Endodermal cell (in vitro differentiated cells): Measurements from ENCODE around the gene DDX41. TPM values are rescaled to one million over a fixed set of nuclear protein-coding genes. Genes with fewer than 3 reads are reported as not detected.
"Not testable (repeated sequence)": the region's sequence is repeated elsewhere in the genome, so short reads cannot be mapped to it uniquely, and the experiment has no call there.

Source experiments
- DNase-seq: peaks from one replicate; pipeline ENCODE4 v3.0.0-alpha.2; 2017
- H3K27ac ChIP-seq: 2 replicates; pipeline ENCODE4 v1.5.1; 2013; ENCODE audit warnings: mild to moderate bottlenecking, low read depth, low read length, moderate library complexity
- H3K27me3 ChIP-seq: 2 replicates; pipeline ENCODE4 v1.6.1; 2013; ENCODE audit warnings: mild to moderate bottlenecking, low read length, moderate library complexity; ENCODE audit not compliant: insufficient read depth, control insufficient read depth, poor library complexity, severe bottlenecking
- H3K36me3 ChIP-seq: 2 replicates; pipeline ENCODE4 v1.7.0; 2013; ENCODE audit warnings: mild to moderate bottlenecking, low read length, moderate library complexity; ENCODE audit not compliant: control insufficient read depth, insufficient read depth
- H3K4me1 ChIP-seq: one replicate; pipeline ENCODE4 v1.7.0; 2013; ENCODE audit warnings: low read length; ENCODE audit not compliant: control insufficient read depth, insufficient read depth
- H3K4me3 ChIP-seq: 2 replicates; pipeline ENCODE4 v1.5.1; 2013; ENCODE audit warnings: mild to moderate bottlenecking, low read length, moderate library complexity
- H3K9ac ChIP-seq: 2 replicates; pipeline ENCODE4 v1.6.1; 2013; ENCODE audit warnings: mild to moderate bottlenecking, low read length, moderate library complexity; ENCODE audit not compliant: poor library complexity, severe bottlenecking; ENCODE audit errors: extremely low read depth
- H3K9me3 ChIP-seq: 2 replicates; pipeline ENCODE4 v1.6.1; 2013; ENCODE audit warnings: mild to moderate bottlenecking, low read length, moderate library complexity; ENCODE audit not compliant: control insufficient read depth
- H3K27ac Mint-ChIP-seq: 2 replicates; pipeline ENCODE4 v1.8.0; 2020; ENCODE audit warnings: mixed read lengths
- H3K27me3 Mint-ChIP-seq: 2 replicates; pipeline ENCODE4 v1.8.0; 2021; ENCODE audit warnings: mild to moderate bottlenecking, mixed read lengths; ENCODE audit not compliant: insufficient read depth
- H3K36me3 Mint-ChIP-seq: 2 replicates; pipeline ENCODE4 v1.8.0; 2020; ENCODE audit warnings: low read depth, mixed read lengths
- H3K4me1 Mint-ChIP-seq: 2 replicates; pipeline ENCODE4 v1.8.0; 2020; ENCODE audit warnings: mixed read lengths
- H3K4me3 Mint-ChIP-seq: 2 replicates; pipeline ENCODE4 v1.8.0; 2020; ENCODE audit warnings: mild to moderate bottlenecking, moderate library complexity, mixed read lengths
- H3K9me3 Mint-ChIP-seq: 2 replicates; pipeline ENCODE4 v1.8.0; 2020; ENCODE audit warnings: mild to moderate bottlenecking, mixed read lengths
- CTCF ChIP-seq: fragments of 200-600 bp; sonication (generic); conservative IDR thresholded peaks from 2 replicates; pipeline ENCODE4 v1.5.0; 2021; ENCODE audit warnings: antibody characterized with exemption, mild to moderate bottlenecking
- WGBS, 2 experiments: methylation state at CpG; one replicate each; pipeline versions ENCODE4 v1.1.5 to v1.1.7; 2013; ENCODE audit warnings: missing lambda C conversion rate in 2 of 2, mixed read lengths in 1 of 2; ENCODE audit not compliant: insufficient coverage in 1 of 2, insufficient read length in 1 of 2; 5-methylcytosine and 5-hydroxymethylcytosine counted together
- total RNA-seq, 2 donors: library from RNA; stranded (reverse); fragmentation: NEBNext Ultra II Directional in 1 of 2; extraction: Animal tissue kit (Norgen Biotek cat#: 25700) in 1 of 2; gene quantifications; 2 replicates in 1 of 2; 3 replicates in 1 of 2; pipeline ENCODE4 v1.2.1, GENCODE V29; 2021

The DDX41 gene
- total RNA-seq, 2 donors from 2014 or later = 115 TPM

- no peaks in the 10 kb centered on the region for H3K9me3 ChIP-seq
- peak; percentile 12 for TF ChIP-seq CTCF
- no peaks in the 10 kb centered on the region for H3K27me3 ChIP-seq
- H3K36me3 Mint-ChIP-seq = peaks cover 71% of the 10 kb centered on the region
- H3K27ac Mint-ChIP-seq = no peak overlapping the region
- peak; percentile 65 for DNase-seq
- H3K9me3 Mint-ChIP-seq = no peaks in the 10 kb centered on the region
- H3K27ac ChIP-seq = no peak overlapping the region
- H3K4me3 ChIP-seq = no peak overlapping the region
- 93 to 94% methylated on average over 6 to 15 of the region's 15 CpGs for WGBS, 2 experiments
- H3K4me1 ChIP-seq = no peaks in the 10 kb centered on the region
- H3K4me1 Mint-ChIP-seq = peaks cover 7% of the 10 kb centered on the region
- peaks cover 87% of the 10 kb centered on the region for H3K36me3 ChIP-seq
- H3K9ac ChIP-seq = no peak overlapping the region
- H3K27me3 Mint-ChIP-seq = no peaks in the 10 kb centered on the region
- H3K4me3 Mint-ChIP-seq = no peak overlapping the region
Observed at GRCh38 chr5:177487975-177488374, 28.8 kb downstream of the DDX41 start.

- no peak for DNase-seq
- H3K27ac ChIP-seq = no peak overlapping the region
- no peaks in the 10 kb centered on the region for H3K9me3 ChIP-seq
- H3K9ac ChIP-seq = no peak overlapping the region
- H3K4me1 ChIP-seq = no peaks in the 10 kb centered on the region
- TF ChIP-seq CTCF = no peak
- peaks cover 73% of the 10 kb centered on the region for H3K36me3 Mint-ChIP-seq
- H3K27me3 ChIP-seq = no peaks in the 10 kb centered on the region
- peaks cover 86% of the 10 kb centered on the region for H3K36me3 ChIP-seq
- no peak overlapping the region for H3K27ac Mint-ChIP-seq
- no peak overlapping the region for H3K4me3 Mint-ChIP-seq
- no peaks in the 10 kb centered on the region for H3K27me3 Mint-ChIP-seq
- WGBS, 2 experiments = 96 to 100% methylated on average over 5 to 8 of the region's 8 CpGs
- peaks cover 4% of the 10 kb centered on the region for H3K4me1 Mint-ChIP-seq
- H3K4me3 ChIP-seq = no peak overlapping the region
- no peaks in the 10 kb centered on the region for H3K9me3 Mint-ChIP-seq
Observed at GRCh38 chr5:177487144-177487543, 29.6 kb downstream of the DDX41 start.

- H3K27me3 ChIP-seq = no peaks in the 10 kb centered on the region
- H3K36me3 ChIP-seq = peaks cover 92% of the 10 kb centered on the region
- Mint-ChIP-seq H3K9me3 (no peaks in the 10 kb centered on the region), H3K4me1 (peaks cover 2% of the 10 kb centered on the region), H3K36me3 (peaks cover 77% of the 10 kb centered on the region), H3K4me3 (no peak overlapping the region), H3K27me3 (no peaks in the 10 kb centered on the region), H3K27ac (no peak overlapping the region)
- no peak for TF ChIP-seq CTCF
- H3K27ac ChIP-seq = no peak overlapping the region
- H3K4me1 ChIP-seq = no peaks in the 10 kb centered on the region
- 94 to 100% methylated on average over 1 to 3 of the region's 3 CpGs for WGBS, 2 experiments
- no peak overlapping the region for H3K4me3 ChIP-seq
- H3K9me3 ChIP-seq = no peaks in the 10 kb centered on the region
- H3K9ac ChIP-seq = no peak overlapping the region
- DNase-seq = no peak
Observed at GRCh38 chr5:177486256-177486655, 30.5 kb downstream of the DDX41 start.

GRCh38 chr5:177485753-177486152, 31.0 kb downstream of the DDX41 start:
- WGBS, 2 experiments = 94 to 100% methylated on average over 3 of the region's 3 CpGs
- not testable (repeated sequence) for H3K9me3 Mint-ChIP-seq, DNase-seq, H3K9me3 ChIP-seq, H3K4me1 Mint-ChIP-seq, H3K27ac ChIP-seq, H3K4me3 Mint-ChIP-seq, H3K4me3 ChIP-seq, H3K27me3 Mint-ChIP-seq, H3K27me3 ChIP-seq, H3K4me1 ChIP-seq, H3K27ac Mint-ChIP-seq, H3K9ac ChIP-seq
- peaks cover 74% of the 10 kb centered on the region for H3K36me3 Mint-ChIP-seq
- peaks cover 87% of the 10 kb centered on the region for H3K36me3 ChIP-seq
